HTERT RPE-1 (cell line): ENCODE measurements around the gene GAS2.

ENCODE experiments used
- in situ Hi-C: fragments of 300-500 bp; cut with MboI; formaldehyde crosslinking; loops from 4 replicates; pipeline ENCODE4 v1.14.3; 2020; ENCODE audit warnings: low sequenced_read_pairs

GAS2 gene

DNA sequence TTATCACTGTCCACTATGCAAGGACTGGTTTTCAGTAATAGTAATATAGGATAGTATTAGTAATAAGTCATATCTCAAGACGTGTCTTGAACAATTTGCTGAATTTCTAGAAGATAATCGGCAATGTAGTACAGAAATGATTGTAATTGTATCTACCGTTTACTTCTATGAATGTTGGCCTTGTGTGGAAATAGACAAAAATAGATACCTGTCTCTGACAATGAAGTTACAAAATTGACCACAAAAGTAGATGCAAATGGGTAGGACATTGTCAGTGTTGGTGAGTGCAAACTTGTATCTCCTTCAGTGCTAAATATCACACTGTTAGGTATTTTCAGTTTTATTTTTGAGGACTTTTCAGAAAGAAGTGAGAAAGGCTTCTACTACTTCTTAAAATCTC, 120.1 kb downstream of the GAS2 start:
- in situ Hi-C loops = no loop called here

DNA sequence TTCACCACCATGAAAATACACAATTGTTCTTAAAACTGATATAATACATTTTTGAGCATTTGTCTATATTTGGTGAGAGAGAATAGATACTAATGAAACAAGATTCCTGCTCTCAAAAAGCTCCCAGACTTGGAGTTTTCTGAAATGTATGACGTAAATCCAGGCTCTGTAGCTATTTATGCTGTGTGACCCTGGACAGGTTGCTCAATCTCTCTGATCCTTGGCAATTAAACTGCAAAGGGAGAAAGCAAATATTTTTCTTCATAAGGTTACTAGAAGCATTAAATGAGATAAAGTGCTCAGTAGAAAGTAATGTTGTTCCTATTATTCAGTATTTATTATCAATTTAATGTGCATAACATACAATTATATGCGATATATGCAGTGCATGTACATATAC, 120.6 kb downstream of the GAS2 start:
- in situ Hi-C loops = no loop called here

DNA sequence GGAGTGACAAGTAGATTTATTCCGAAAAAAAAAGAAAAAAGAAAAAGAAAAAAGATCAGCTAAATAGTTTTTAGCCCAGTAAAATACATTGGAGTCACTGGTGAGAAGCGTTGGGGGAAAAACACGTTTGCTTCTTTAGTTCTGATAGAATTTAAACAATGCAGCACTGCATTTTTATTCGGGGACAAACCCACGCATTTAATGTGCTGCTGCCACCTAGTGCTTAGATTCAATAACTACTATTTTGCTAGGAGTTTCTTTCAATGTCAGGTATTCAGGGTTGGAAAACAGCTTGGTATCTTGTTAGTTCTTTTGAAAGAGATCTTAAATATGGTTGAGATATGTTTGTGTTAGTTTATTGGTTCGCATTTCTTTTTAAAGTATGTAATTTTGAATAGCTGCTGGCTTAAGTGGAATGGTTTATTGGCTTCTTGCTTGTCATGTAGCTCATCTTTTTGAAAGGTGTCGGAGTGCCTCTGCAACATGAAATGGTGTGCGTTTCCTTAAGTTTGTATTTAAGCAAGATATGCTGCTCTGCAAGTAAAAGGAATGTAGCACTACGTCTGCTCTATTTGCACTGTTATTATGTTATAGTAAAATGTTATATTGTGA, 121.2 kb downstream of the GAS2 start:
- in situ Hi-C loops = no loop called here

DNA sequence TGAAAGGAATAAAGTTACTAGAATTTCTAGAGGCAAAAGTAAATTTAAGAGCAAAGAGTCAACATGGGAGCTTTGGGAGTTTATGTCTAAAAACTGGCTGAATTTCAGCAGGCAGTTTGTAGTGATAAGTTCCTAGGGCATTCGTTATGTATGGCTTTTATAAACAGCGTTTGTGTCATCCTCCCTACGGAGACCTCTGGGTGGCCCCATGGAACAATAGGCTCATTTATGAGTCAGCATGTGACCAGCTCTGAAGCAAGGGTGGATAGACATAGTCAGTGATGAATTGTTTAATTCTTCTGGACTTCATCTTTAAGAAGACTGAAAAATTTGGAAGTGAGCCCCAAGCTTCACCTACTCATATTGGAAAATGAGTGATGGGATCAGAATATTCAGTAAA, 126.1 kb downstream of the GAS2 start:
- in situ Hi-C loops = no loop called here

DNA sequence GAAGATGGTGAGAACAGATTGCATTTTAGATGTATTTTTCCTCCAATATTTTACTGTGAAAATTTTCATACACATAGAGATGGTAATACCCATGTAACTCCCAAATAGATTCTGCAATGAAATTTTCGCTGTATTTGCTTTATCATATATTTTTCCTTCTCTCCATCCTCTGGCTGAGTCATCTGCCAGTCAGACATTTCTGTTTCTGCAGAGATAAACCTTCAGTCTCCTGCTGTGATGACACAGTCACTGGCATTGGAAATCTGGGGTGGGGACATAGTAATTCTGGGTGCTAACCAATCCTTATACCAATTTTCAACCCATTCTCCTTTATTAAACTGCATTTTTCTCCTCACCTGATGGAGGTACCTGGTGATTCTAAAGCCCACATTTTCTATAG, 129.5 kb downstream of the GAS2 start:
- in situ Hi-C loops = no loop called here

DNA sequence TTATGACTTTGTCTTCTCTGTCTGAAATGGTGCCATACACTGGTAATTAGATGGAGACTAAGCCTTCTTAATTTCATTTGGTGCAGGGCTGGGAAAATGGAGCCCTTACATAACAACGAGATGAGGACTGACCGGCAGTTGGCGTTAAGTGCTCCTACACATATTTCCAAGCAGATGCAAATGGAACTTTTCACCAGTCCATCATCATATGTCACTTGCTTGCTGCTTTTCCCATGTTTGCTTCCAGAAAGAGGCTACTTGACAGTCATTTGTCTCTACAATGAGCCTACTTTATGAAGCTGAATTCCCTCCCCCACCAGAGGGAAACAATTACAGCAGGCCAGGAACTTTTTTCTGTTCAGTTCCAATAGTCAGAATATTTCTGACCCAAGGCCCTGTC, 130.6 kb downstream of the GAS2 start:
- in situ Hi-C loops = no loop called here

DNA sequence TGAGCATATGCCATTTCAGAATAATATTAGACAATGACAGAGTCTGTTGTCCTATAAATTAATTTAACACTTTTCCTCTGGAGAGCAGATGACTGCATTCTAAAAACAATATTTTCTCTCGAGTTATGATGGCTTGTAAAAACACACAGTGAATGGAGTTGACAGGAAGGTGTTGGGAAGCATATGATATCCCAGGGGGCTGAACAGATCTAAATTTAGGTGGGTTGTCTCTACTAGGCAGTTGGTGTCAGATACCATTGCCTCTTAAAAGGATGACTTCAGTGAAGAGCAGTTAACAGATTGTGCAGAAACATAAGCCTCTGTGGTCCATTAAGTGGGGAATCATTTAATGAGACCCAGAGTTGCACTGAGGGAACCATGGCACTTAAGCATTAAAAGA, 132.5 kb downstream of the GAS2 start:
- in situ Hi-C loops = no loop called here

DNA sequence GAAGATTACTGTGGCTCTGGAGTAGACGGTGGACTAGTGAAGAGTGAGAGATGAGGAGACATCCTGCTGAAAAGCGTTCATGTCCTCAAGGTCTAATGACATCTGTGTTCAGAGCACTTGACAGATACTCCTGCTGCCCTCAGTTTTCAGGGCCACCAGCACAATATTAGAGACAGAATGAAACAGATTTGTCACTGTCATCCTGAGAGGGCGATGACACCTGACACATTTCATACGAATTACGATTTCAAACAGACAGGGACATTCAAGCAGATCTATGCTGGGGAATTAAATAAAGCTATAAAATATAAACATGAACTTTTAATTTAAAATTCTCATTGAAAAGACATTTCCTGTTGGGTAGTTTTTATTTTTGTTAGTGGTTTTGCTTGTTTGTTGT, 134.1 kb downstream of the GAS2 start:
- in situ Hi-C loops = no loop called here

DNA sequence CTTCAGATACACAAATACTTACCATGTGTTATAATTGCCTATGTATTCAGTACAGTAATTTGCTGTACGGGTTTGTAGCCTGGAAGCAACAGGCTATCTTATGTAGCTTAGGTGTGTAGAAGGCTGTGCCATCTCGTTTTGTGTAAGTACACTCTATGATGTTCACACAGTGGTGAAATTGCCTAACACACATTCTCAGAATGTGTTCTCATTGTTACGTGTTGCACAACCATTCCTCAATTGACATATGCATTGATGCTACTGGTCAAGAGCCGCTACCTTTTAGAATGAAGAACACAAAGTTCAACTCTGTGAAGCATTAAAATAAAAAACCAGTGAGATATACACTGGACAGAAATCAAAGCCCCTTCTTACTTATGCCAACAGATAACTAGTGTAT, 136.4 kb downstream of the GAS2 start:
- in situ Hi-C loops = no loop called here

DNA sequence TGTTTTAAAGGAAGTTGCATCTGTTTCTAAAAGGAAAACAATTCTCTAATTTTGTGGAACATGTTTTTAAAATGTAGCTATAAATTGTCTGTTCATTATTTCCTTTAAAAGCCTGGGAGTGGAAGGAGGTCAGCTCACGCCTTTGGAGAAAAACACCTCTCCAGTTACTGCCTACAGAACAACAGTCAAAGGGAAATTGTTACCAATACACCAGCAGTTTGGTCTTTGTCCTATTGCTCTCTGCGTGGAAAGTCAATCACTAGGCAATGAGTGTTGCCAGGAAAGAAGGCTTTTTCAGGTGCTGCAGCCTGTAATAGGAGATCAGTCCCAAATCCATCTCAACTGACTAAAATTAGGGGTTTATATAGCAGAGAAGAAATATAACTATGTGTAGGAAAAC, 141.0 kb downstream of the GAS2 start:
- in situ Hi-C loops = no loop called here

DNA sequence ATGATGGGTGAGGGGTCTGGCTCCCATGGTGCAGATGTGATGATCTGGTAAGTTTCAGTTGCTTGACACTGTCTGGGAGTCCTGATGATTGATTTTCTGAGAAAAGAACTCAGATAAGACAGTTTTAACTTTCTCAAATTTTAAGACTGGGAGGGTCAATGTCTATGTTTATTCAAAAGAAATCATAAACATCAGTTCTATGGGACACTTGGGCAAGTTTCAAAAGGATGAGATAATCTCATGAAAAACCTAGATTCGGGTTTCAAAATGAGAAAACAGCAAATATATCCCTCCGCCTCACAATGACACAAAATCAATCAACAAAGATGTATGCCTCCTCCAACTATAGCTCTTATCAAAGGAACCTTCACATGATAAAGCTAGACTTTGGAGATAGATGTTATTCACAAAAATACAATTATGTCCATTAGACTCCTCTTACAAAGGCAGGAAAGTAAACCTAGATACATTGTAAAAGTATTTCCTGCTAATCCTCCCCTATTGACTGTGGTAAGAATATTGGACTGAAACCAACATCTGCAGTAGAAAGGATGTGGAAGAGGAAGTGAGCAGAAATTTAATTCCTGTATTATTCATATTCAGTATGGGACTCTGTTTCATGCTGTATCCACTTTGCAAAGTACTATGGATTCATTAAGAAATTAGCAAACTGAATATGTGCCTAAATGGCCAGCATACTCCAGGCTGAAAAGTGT, 141.6 kb downstream of the GAS2 start:
- in situ Hi-C loops = no loop called here

DNA sequence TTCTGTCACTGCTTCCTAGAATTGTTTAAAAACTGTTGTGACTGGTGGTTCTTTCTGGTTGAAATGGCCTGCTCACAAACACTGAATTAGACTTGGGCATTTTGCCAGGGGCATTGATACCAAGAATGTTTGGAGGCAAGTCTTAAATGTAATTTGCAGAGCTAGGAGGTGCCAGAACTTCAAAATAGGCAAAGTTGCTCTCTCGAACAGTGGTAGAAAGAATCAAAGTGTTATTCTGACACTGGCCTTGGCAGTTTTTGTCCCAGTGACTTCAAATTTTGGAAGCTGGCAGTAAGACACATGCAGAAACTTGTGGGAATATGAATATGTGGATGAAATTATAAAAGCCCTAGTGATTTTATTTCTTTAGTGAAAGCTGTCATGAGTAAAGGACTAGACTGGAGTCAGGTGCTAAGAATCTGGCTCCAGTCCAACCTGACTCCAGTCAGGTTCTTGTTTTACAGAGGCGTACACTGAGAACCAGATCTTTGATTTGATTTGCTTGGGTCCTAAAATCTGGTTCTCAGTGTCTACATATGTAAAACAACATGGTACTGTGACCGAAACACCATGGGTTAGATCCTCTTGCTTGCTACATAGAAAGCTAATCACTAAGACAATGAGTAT, 142.3 kb downstream of the GAS2 start:
- in situ Hi-C loops = no loop called here

DNA sequence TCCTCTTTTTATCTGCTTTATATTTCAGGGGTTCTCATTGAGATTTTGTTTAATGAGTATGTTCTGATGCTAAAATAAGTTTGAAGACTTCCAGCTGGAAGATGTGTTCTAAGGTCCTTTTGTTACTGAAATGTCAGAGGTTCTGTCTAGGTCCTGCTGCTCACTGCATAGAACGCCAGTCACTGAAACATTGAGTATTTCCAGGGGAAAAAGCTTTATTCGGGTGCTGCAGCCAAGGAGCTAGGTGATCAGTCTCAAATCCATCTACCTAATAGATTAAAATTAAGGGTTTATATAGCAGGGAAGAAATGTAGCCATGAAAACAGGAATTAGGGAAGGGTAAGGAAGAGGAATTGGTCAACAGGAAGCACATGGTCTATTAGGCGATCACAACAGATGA, 143.5 kb downstream of the GAS2 start:
- in situ Hi-C loops = no loop called here

DNA sequence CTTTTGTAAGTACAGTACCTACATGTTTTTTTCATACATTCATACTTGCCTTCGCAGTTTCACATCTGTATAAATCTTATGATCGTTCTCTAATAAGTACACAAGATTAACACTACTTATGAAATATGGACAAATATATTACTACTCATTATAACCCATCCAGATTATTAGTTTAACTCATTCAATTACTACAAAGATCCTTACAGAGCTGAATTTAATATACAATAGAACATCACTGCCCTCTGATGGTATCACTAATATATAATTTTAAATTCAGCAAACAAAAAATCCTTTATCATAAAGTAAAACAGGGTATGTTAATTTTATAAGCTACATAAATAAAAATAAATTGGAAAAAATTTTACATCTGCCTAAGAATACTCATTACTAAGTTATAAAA, 155.8 kb downstream of the GAS2 start:
- in situ Hi-C loops = no loop called here

DNA sequence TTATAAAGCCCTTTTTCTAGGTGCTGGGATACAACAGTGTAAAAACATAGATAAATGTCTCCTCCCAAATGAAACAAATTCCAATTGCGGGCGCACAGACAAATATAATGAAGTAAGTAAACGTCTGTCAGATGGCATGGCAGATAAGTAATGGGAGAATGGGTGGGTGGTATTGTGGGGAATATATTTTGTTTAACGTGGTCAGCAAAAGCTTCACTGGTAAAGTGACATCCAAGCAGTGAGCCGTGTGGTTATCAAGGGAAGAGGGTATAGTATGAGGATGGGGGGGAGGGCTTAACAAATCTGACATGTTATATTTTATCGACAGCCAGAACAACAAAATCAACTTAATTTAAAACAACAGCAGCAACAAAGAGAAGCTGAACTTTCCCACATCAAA, 162.0 kb downstream of the GAS2 start:
- in situ Hi-C loops = no loop called here

DNA sequence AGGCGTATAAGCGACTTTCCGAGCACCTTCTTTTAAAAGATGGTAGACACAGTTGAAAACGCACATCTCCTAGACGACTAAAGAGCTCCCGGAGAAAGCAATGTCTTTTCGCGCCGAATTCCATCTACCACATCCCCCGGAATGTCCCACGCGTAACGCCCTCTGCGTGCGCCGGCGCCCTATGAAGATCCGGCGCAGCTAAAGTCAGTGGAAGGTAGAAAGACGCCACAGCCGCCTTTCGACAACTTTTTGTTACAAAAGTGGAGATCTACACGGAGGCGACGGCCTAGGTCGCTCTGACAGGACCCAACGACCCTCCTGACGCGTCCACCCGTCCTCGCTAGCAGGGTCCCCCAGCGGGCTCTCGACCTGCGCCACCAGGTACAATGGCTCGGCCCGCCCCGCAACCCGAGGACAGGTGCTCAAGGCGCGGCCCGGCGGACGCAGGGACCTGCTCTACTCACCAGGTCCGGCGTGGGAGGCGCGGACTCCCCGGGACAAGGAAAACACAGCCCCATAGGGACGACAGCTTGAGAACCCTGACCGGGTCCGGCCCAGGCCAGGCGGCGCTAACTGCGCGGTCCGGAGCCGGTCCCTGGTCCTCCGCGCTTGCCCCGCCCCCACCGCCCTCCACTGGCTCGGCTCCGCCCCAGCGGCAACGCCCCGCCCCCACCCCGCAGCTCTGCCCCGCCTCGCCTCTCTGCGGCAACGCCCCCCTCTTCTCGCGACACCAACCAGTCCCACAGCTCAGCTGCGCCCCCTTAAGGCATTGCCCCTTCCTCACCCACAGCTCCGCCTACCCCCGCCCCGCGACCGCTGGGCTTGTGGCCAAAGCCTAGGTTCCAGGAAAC, 163.0 kb downstream of the GAS2 start, which contains the start of gene SVIP:
TSS of gene SVIP (minus strand) at position 571 of the 851 bp plus-strand sequence. CDS start at position 518, 53 bp downstream.
- in situ Hi-C loops = no loop called here

DNA sequence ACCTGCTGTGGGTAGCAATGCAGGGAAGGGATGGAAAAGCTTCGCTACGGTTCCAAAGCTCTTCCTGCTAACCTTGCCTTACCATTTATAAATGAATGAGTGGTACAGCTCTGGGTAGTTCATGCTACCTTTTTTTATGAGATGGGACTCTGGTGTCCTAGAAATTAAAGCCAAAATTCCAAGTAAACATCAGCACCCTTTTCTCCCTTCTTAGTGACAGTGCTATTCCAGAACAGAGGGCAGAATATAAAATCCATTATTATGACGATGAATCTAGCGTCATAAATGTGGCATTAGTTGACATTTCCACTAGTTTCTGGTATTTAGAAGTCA, 163.6 kb downstream of the GAS2 start:
- in situ Hi-C loops = no loop called here

DNA sequence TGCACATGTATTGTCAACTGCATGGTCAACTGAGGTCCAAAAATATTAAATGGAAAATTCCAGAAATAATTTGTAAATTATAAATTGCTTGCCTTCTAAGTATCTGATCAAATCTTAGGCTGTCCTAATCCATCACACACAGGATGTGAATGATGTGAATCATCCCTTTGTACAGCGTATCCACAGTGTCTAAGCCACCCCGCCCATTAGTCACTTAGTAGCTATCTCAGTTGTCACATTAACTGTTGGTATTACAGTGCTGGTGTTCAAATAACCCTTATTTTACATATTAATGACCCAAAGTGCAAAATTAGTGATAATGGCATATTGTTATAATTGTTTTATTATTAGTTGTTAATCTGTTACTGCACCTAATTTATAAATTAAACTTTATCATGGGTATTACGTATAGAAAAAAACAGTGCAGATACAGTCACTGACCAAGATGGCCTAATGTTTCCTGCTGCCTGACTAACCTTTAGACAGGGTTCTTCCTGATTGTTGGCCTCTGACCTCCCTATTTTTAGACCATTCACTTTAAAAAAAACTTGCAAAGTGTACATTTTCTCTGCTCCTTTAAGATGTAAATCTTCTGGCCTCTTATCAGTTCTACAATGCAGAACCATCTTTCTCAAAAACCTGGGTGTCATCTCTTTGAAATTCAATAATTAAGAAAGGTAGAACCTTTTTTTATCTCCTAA, 166.1 kb downstream of the GAS2 start:
- in situ Hi-C loops = no loop called here

DNA sequence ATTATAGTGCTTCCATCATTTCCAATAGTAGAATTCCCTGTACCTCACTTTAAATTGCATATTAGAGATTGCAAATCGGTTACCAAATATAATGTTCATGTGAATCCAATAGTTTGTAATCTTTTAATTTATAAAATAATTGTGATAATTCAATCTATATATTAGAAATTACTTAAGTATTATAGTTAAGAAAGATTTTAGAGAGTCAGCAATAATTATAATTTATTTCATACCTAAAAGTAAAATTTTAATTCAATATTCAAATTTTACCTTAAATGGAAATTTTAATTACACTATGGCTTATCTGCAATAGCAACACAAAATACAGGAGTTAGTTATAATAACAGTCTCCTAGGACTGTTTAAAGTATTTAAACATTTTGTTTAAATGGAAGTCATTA, 180.3 kb downstream of the GAS2 start:
- in situ Hi-C loops = no loop called here

DNA sequence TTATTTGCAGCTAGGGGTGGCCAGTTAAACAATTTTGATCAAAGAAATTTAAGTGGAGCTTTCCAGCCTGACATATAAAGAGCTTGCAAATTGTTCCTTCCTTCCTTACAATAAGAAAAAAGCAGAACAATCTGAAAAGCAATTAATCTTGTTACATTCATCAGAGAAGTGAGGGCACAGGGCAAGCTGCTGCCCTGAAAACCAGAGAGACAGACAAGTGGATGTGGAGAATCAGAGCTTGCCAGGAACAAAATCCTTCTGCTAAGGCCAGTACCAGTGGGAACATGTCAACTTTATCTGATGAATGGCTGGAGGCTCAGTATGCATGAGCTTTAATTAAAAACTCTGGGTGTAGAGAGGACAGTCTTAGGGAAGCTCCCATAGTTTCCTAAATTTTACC, 185.1 kb downstream of the GAS2 start:
- in situ Hi-C loops = no loop called here

DNA sequence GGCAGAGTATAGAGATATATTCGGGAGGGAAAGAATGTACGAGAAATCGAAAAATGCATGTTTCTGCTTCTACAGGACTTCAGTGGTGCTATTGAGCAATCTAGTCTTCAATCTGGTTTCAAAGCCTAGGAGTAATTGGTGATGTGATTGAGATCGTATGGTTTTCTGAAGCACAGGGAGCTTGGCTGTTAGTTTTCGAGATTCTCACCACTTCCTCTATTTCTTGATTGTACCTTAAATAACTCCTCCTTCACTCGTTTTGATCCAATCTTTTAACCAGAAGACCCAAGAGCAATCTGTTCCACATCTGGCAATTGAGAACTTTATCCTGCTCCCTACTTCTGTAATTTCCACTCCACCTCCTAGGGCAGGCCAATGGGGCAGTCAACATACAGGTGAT, 193.3 kb downstream of the GAS2 start:
- in situ Hi-C loops = no loop called here
